ENCODE data around the gene RIMOC1. TPM values are rescaled to one million over a fixed set of nuclear protein-coding genes. Genes with fewer than 3 reads are reported as not detected.
"Not testable (repeated sequence)": the region's sequence is repeated elsewhere in the genome, so short reads cannot be mapped to it uniquely, and the experiment has no call there.

The RIMOC1 gene
- total RNA-seq, 1 donor from 2014 or later: 15.8 TPM

DNA sequence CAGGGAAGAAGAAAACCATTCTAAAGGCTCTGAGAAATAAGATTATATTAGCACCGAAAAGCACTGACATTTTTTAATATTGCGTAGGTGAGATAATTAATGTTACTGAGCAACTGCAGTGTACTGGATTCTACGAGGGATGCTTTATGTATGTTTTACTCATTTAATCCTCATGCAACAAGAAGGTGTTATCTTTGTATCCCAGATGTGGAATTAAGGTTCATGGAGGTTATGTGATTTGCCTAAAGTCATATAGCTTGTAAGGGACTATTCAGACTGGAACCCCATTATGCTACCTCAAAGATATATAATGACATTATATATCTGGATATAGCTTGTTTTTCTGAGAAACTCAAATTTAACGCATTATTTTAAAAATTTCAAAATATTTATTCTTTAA, 23.5 kb downstream of the RIMOC1 start:
- Histone ChIP-seq H3K27me3 (ENCODE audit: control insufficient read depth, insufficient read depth, low read length) (no peaks in the 10 kb centered on the region), H3K36me3 (ENCODE audit: control insufficient read depth, insufficient read depth, low read length) (no peaks in the 10 kb centered on the region), H3K4me3 (ENCODE audit: low read depth, low read length) (no peak overlapping the region)
- FAIRE-seq (no peak), DNase-seq (ENCODE audit: low read depth) (no peak)
- TF ChIP-seq, protein P1, sequence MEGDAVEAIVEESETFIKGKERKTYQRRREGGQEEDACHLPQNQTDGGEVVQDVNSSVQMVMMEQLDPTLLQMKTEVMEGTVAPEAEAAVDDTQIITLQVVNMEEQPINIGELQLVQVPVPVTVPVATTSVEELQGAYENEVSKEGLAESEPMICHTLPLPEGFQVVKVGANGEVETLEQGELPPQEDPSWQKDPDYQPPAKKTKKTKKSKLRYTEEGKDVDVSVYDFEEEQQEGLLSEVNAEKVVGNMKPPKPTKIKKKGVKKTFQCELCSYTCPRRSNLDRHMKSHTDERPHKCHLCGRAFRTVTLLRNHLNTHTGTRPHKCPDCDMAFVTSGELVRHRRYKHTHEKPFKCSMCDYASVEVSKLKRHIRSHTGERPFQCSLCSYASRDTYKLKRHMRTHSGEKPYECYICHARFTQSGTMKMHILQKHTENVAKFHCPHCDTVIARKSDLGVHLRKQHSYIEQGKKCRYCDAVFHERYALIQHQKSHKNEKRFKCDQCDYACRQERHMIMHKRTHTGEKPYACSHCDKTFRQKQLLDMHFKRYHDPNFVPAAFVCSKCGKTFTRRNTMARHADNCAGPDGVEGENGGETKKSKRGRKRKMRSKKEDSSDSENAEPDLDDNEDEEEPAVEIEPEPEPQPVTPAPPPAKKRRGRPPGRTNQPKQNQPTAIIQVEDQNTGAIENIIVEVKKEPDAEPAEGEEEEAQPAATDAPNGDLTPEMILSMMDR (IDR thresholded peaks at IDR 0.05; ENCODE audit: insufficient read depth, low read length, severe bottlenecking): no peak

DNA sequence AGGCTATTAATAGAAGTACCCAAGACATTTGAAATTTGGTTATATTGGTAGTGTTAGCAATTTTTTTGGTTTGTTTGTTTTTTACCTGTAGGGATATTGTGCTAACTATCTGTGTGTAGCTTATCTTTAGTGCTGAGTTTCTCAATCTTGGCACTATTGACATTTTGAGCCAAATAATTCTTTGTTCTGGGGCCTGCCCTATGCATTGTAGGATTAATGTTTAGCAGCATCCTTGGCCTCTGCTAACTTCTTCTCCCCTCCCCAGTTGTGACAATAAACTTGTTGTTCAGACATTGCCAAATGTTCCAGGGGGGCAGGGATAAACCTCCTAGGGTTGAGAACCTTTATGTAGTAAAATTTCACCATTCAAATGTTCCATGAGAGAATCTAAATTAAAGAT, 24.9 kb downstream of the RIMOC1 start:
- TF ChIP-seq, protein P1 (IDR thresholded peaks at IDR 0.05; ENCODE audit: insufficient read depth, low read length, severe bottlenecking): no peak
- DNase-seq (ENCODE audit: low read depth) (no peak), FAIRE-seq (no peak)
- Histone ChIP-seq H3K36me3 (ENCODE audit: control insufficient read depth, insufficient read depth, low read length) (no peaks in the 10 kb centered on the region), H3K4me3 (ENCODE audit: low read depth, low read length) (no peak overlapping the region), H3K27me3 (ENCODE audit: control insufficient read depth, insufficient read depth, low read length) (no peaks in the 10 kb centered on the region)

DNA sequence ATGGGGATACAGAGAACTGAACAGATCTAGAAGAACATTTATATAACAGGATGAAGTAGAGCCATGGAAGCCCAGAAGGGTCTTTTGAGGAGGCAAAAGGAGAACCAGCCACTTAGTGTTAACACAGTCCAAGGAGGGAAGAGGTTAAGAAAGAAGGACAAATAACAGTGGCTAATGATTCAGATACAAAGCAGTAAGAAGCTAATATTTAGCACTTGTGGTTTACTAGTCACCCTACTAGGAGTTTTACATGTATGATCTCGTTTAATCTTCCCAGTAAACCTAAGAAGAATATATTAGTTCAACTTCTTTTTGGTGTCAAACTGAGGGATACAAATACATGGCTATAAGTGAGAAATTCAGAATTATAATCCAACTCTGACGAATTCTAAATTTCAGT, 28.6 kb downstream of the RIMOC1 start:
- DNase-seq (ENCODE audit: low read depth): peak; percentile 43
- TF ChIP-seq, protein P1 (IDR thresholded peaks at IDR 0.05; ENCODE audit: insufficient read depth, low read length, severe bottlenecking): no peak
- H3K27me3 ChIP-seq (ENCODE audit: control insufficient read depth, insufficient read depth, low read length): no peaks in the 10 kb centered on the region
- FAIRE-seq: no peak
- H3K36me3 ChIP-seq (ENCODE audit: control insufficient read depth, insufficient read depth, low read length): no peaks in the 10 kb centered on the region
- H3K4me3 ChIP-seq (ENCODE audit: low read depth, low read length): no peak overlapping the region

DNA sequence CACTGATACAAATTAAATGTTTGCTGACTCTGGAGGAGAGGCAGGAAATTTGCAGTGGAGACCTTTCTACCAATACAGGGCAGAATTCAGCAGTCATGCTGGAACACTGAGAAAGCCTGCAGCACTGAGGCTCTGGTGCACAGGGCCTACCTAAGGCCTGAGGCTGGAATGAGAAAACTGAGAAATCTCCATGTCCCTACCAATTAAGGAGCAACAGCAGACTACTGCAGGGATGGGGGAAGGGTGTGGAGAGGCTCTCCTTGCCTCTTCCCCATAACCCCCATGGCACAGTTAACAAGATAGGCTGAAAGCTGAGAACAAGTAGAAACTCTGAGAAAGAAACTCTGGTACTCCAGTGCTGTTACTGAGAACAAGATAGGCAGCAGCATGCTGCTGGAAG, 31.4 kb downstream of the RIMOC1 start:
- TF ChIP-seq, protein P1 (IDR thresholded peaks at IDR 0.05; ENCODE audit: insufficient read depth, low read length, severe bottlenecking): no peak
- no peaks in the 10 kb centered on the region for H3K27me3 ChIP-seq (ENCODE audit: control insufficient read depth, insufficient read depth, low read length)
- DNase-seq (ENCODE audit: low read depth) (no peak), FAIRE-seq (no peak)
- H3K36me3 ChIP-seq (ENCODE audit: control insufficient read depth, insufficient read depth, low read length): no peaks in the 10 kb centered on the region
- no peak overlapping the region for H3K4me3 ChIP-seq (ENCODE audit: low read depth, low read length)

DNA sequence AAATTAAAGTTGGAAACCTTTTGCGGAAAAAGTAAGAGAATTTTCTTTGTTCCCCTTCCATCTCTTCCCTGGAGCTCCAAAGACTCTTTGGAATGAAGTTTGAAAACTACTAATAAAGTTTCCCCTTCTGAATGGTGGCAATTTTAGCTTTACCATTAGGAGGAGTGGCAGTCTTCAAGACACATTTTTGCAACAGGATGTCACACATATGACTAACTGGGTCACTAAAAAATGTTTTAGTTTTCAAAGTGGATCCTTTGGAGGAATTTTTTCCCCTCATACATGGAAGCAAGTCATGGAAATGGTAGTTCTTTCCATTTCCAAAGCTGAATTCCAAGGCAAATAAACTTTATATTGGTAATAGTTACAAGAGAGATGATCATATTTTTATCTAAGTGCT, 36.5 kb downstream of the RIMOC1 start:
- Histone ChIP-seq H3K36me3 (ENCODE audit: control insufficient read depth, insufficient read depth, low read length) (no peaks in the 10 kb centered on the region), H3K4me3 (ENCODE audit: low read depth, low read length) (no peak overlapping the region), H3K27me3 (ENCODE audit: control insufficient read depth, insufficient read depth, low read length) (no peaks in the 10 kb centered on the region)
- FAIRE-seq: no peak
- no peak for DNase-seq (ENCODE audit: low read depth)
- TF ChIP-seq, protein P1 (IDR thresholded peaks at IDR 0.05; ENCODE audit: insufficient read depth, low read length, severe bottlenecking): no peak

DNA sequence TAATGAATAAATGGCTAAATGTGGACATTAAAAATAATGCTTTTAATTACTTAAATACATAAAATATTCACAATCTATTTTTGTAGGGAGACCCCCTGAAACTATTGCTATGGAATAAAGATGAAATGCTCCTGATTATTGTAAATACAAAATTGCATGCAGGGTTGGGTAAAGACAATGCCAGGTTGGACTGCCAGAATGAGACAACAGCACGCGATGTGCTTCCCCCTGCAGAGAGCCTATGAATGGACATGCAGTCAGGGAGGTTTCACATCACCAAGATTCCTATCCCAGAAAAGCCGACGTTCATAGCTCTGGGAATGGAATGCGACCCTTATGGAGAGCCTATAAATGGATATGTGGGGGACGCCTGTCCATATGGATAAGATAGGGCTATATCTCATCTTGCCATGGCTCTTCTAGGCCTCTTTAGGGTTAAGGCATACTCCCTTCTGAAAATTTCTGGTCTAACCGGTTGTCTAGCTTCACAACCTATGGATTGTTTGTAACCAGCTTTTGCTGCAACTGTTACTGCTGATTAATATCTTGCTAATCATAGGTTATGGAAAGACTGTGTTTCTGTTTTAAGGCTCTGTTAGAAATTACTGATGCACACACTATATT, 41.3 kb downstream of the RIMOC1 start:
- FAIRE-seq; H3K27me3 ChIP-seq (ENCODE audit: control insufficient read depth, insufficient read depth, low read length); H3K4me3 ChIP-seq (ENCODE audit: low read depth, low read length); DNase-seq (ENCODE audit: low read depth); H3K36me3 ChIP-seq (ENCODE audit: control insufficient read depth, insufficient read depth, low read length): not testable (repeated sequence)

Data from bronchial epithelial cell (primary cell).